ENCODE measurements around the gene PITPNB. TPM values are rescaled to one million over a fixed set of nuclear protein-coding genes. Genes with fewer than 3 reads are reported as not detected.

The PITPNB gene
- total RNA-seq, 1 experiment from 2014 or later = 23.8 TPM

- Histone ChIP-seq H3K4me2 (ENCODE audit: low read depth, low read length, poor library complexity, severe bottlenecking) (no peak overlapping the region), H4K20me1 (ENCODE audit: insufficient read depth, low read depth, low read length) (no peaks in the 10 kb centered on the region)
- DNase-seq = no peak
Measured at GRCh38 chr22:27809700-27810608, 109.1 kb downstream of the PITPNB start.

GRCh38 chr22:27809226-27809603 lies 109.8 kb downstream of the PITPNB start:
- no peaks in the 10 kb centered on the region for H4K20me1 ChIP-seq (ENCODE audit: insufficient read depth, low read depth, low read length)
- H3K27ac ChIP-seq (ENCODE audit: low read length) = no peak overlapping the region
- H3K36me3 ChIP-seq (ENCODE audit: insufficient read depth, low read length) = no peaks in the 10 kb centered on the region
- H3K9me3 ChIP-seq (ENCODE audit: low read length) = no peaks in the 10 kb centered on the region
- H3K4me1 ChIP-seq (ENCODE audit: low read length) = no peaks in the 10 kb centered on the region
- H3K79me2 ChIP-seq (ENCODE audit: low read length) = no peaks in the 10 kb centered on the region
- no peak overlapping the region for H2AFZ ChIP-seq (ENCODE audit: low read length)
- no peak overlapping the region for H3K4me3 ChIP-seq (ENCODE audit: low read length)
- DNase-seq = no peak
- no peaks in the 10 kb centered on the region for H3K27me3 ChIP-seq (ENCODE audit: low read length)
- H3K9me2 ChIP-seq (replicated peaks; ENCODE audit: insufficient read depth, low read length) = no peaks in the 10 kb centered on the region
- no peak overlapping the region for H3K4me2 ChIP-seq (ENCODE audit: low read depth, low read length, poor library complexity, severe bottlenecking)
- H3K9ac ChIP-seq (ENCODE audit: low read length) = no peak overlapping the region

More at GRCh38 chr22:27809700-27810608, 109.1 kb downstream of the PITPNB start:
- H3K36me3 ChIP-seq (ENCODE audit: insufficient read depth, low read length) = no peaks in the 10 kb centered on the region
- H3K4me3 ChIP-seq (ENCODE audit: low read length) = no peak overlapping the region
- no peak overlapping the region for H3K27ac ChIP-seq (ENCODE audit: low read length)
- no peaks in the 10 kb centered on the region for H3K9me3 ChIP-seq (ENCODE audit: low read length)
- H3K9me2 ChIP-seq (replicated peaks; ENCODE audit: insufficient read depth, low read length) = no peaks in the 10 kb centered on the region
- no peaks in the 10 kb centered on the region for H3K27me3 ChIP-seq (ENCODE audit: low read length)
- no peak overlapping the region for H3K9ac ChIP-seq (ENCODE audit: low read length)
- H3K79me2 ChIP-seq (ENCODE audit: low read length) = no peaks in the 10 kb centered on the region
- H3K4me1 ChIP-seq (ENCODE audit: low read length) = no peaks in the 10 kb centered on the region
- no peak overlapping the region for H2AFZ ChIP-seq (ENCODE audit: low read length)

GRCh38 chr22:27808451-27809225 lies 110.4 kb downstream of the PITPNB start:
- Histone ChIP-seq H4K20me1 (ENCODE audit: insufficient read depth, low read depth, low read length) (no peaks in the 10 kb centered on the region), H3K9ac (ENCODE audit: low read length) (no peak overlapping the region), H3K4me1 (ENCODE audit: low read length) (no peaks in the 10 kb centered on the region), H3K4me2 (ENCODE audit: low read depth, low read length, poor library complexity, severe bottlenecking) (no peak overlapping the region), H3K9me2 (replicated peaks; ENCODE audit: insufficient read depth, low read length) (no peaks in the 10 kb centered on the region), H3K79me2 (ENCODE audit: low read length) (no peaks in the 10 kb centered on the region), H2AFZ (ENCODE audit: low read length) (no peak overlapping the region), H3K27me3 (ENCODE audit: low read length) (no peaks in the 10 kb centered on the region), H3K27ac (ENCODE audit: low read length) (no peak overlapping the region), H3K36me3 (ENCODE audit: insufficient read depth, low read length) (no peaks in the 10 kb centered on the region), H3K4me3 (ENCODE audit: low read length) (no peak overlapping the region), H3K9me3 (ENCODE audit: low read length) (no peaks in the 10 kb centered on the region)
- no peak for DNase-seq

GRCh38 chr22:27805841-27806240 lies 113.2 kb downstream of the PITPNB start:
- H3K9me2 ChIP-seq (replicated peaks; ENCODE audit: insufficient read depth, low read length) = no peaks in the 10 kb centered on the region
- no peak overlapping the region for H3K4me2 ChIP-seq (ENCODE audit: low read depth, low read length, poor library complexity, severe bottlenecking)
- H4K20me1 ChIP-seq (ENCODE audit: insufficient read depth, low read depth, low read length) = no peaks in the 10 kb centered on the region
- no peak overlapping the region for H3K4me3 ChIP-seq (ENCODE audit: low read length)
- H3K27me3 ChIP-seq (ENCODE audit: low read length) = no peaks in the 10 kb centered on the region
- no peaks in the 10 kb centered on the region for H3K79me2 ChIP-seq (ENCODE audit: low read length)
- no peak overlapping the region for H3K27ac ChIP-seq (ENCODE audit: low read length)
- no peaks in the 10 kb centered on the region for H3K4me1 ChIP-seq (ENCODE audit: low read length)
- H3K9me3 ChIP-seq (ENCODE audit: low read length) = no peaks in the 10 kb centered on the region
- DNase-seq = no peak
- H3K9ac ChIP-seq (ENCODE audit: low read length) = no peak overlapping the region
- no peak overlapping the region for H2AFZ ChIP-seq (ENCODE audit: low read length)
- H3K36me3 ChIP-seq (ENCODE audit: insufficient read depth, low read length) = no peaks in the 10 kb centered on the region

- Histone ChIP-seq H3K4me2 (ENCODE audit: low read depth, low read length, poor library complexity, severe bottlenecking) (no peak overlapping the region), H3K9ac (ENCODE audit: low read length) (no peak overlapping the region), H3K27me3 (ENCODE audit: low read length) (no peaks in the 10 kb centered on the region), H3K79me2 (ENCODE audit: low read length) (no peaks in the 10 kb centered on the region), H3K9me2 (replicated peaks; ENCODE audit: insufficient read depth, low read length) (no peaks in the 10 kb centered on the region), H3K4me1 (ENCODE audit: low read length) (no peaks in the 10 kb centered on the region), H3K27ac (ENCODE audit: low read length) (no peak overlapping the region), H4K20me1 (ENCODE audit: insufficient read depth, low read depth, low read length) (no peaks in the 10 kb centered on the region), H3K9me3 (ENCODE audit: low read length) (no peaks in the 10 kb centered on the region), H2AFZ (ENCODE audit: low read length) (no peak overlapping the region), H3K4me3 (ENCODE audit: low read length) (no peak overlapping the region), H3K36me3 (ENCODE audit: insufficient read depth, low read length) (no peaks in the 10 kb centered on the region)
- DNase-seq = peak; percentile 79
Measured at GRCh38 chr22:27804470-27805297, 114.4 kb downstream of the PITPNB start.

GRCh38 chr22:27803841-27804415 lies 115.1 kb downstream of the PITPNB start:
- Histone ChIP-seq H3K4me1 (ENCODE audit: low read length) (no peaks in the 10 kb centered on the region), H3K27me3 (ENCODE audit: low read length) (no peaks in the 10 kb centered on the region), H3K4me3 (ENCODE audit: low read length) (no peak overlapping the region), H3K9ac (ENCODE audit: low read length) (no peak overlapping the region), H3K4me2 (ENCODE audit: low read depth, low read length, poor library complexity, severe bottlenecking) (no peak overlapping the region), H3K36me3 (ENCODE audit: insufficient read depth, low read length) (no peaks in the 10 kb centered on the region), H3K79me2 (ENCODE audit: low read length) (no peaks in the 10 kb centered on the region), H4K20me1 (ENCODE audit: insufficient read depth, low read depth, low read length) (no peaks in the 10 kb centered on the region), H3K27ac (ENCODE audit: low read length) (no peak overlapping the region), H3K9me3 (ENCODE audit: low read length) (no peaks in the 10 kb centered on the region), H2AFZ (ENCODE audit: low read length) (no peak overlapping the region), H3K9me2 (replicated peaks; ENCODE audit: insufficient read depth, low read length) (no peaks in the 10 kb centered on the region)
- no peak for DNase-seq

- H3K27me3 ChIP-seq (ENCODE audit: low read length) = no peaks in the 10 kb centered on the region
- no peak overlapping the region for H3K4me2 ChIP-seq (ENCODE audit: low read depth, low read length, poor library complexity, severe bottlenecking)
- H3K9ac ChIP-seq (ENCODE audit: low read length) = no peak overlapping the region
Measured at GRCh38 chr22:27802346-27803073, 116.5 kb downstream of the PITPNB start.

More at GRCh38 chr22:27802346-27803073, 116.5 kb downstream of the PITPNB start:
- no peaks in the 10 kb centered on the region for H3K79me2 ChIP-seq (ENCODE audit: low read length)
- no peaks in the 10 kb centered on the region for H3K4me1 ChIP-seq (ENCODE audit: low read length)
- H2AFZ ChIP-seq (ENCODE audit: low read length) = no peak overlapping the region
- no peak for DNase-seq
- no peaks in the 10 kb centered on the region for H3K36me3 ChIP-seq (ENCODE audit: insufficient read depth, low read length)
- no peaks in the 10 kb centered on the region for H3K9me3 ChIP-seq (ENCODE audit: low read length)
- no peaks in the 10 kb centered on the region for H4K20me1 ChIP-seq (ENCODE audit: insufficient read depth, low read depth, low read length)
- H3K9me2 ChIP-seq (replicated peaks; ENCODE audit: insufficient read depth, low read length) = no peaks in the 10 kb centered on the region
- H3K4me3 ChIP-seq (ENCODE audit: low read length) = no peak overlapping the region
- H3K27ac ChIP-seq (ENCODE audit: low read length) = no peak overlapping the region
